K562 (cell line): ENCODE measurements around the gene NT5DC1. TPM values are rescaled to one million over a fixed set of nuclear protein-coding genes. Genes with fewer than 3 reads are reported as not detected.

Experiments used
- ATAC-seq: fragments of 200-7000 bp; cut with Tn5 transposase; 3 replicates; pipeline ENCODE4 v1.9.1; 2020; ENCODE audit warnings: moderate library complexity
- BruUV-seq: library from RNA; stranded (reverse); fragments of 400-500 nt; replicated peaks from 2 replicates; lab custom pipeline; 2021; lab: Mats Ljungman, UMichigan
- CTCF ChIA-PET: fragments of 300-600 bp; formaldehyde crosslinking; extraction: SDS; loops from one replicate; lab custom pipeline; 2021; ENCODE audit warnings: low intra/inter-chr PET ratio; lab: Yijun Ruan, JAX
- POLR2A ChIA-PET: fragments of 300-600, 350-650 bp; sonication (Branson Sonifier 250); formaldehyde crosslinking; extraction: SDS; loops from one replicate; lab custom pipeline; 2021; ENCODE audit warnings: antibody characterized with exemption, inconsistent platforms; lab: Yijun Ruan, JAX
- DNase-seq, 4 experiments: peaks; one replicate each; pipeline versions ENCODE4 v3.0.0 to v3.0.0-alpha.2; 2011 to 2018; ENCODE audit warnings: low spot score in 3 of 4, mixed read lengths in 3 of 4; ENCODE audit errors: extremely low read depth in 1 of 4
- FAIRE-seq: peaks from 2 replicates; lab custom pipeline; 2011; peaks lifted over from hg19 to GRCh38; lab: Jason Lieb, UNC
- H2AFZ ChIP-seq: 2 replicates; pipeline ENCODE4 v1.6.0; 2011; ENCODE audit warnings: low read depth, low read length, control low read depth, inconsistent platforms
- H3K27ac ChIP-seq: fragments of 200-600 bp; 3 replicates; pipeline ENCODE4 v1.8.0; 2011; ENCODE audit warnings: low read depth, mild to moderate bottlenecking, control low read depth, inconsistent platforms, low read length, moderate library complexity, mixed read lengths; ENCODE audit errors: extremely low read depth
- H3K27me3 ChIP-seq, 2 experiments: fragments of 300-600 bp in 1 of 2; 2 replicates in 1 of 2; 3 replicates in 1 of 2; pipeline versions ENCODE4 v1.6.0 to v1.8.0; 2011; ENCODE audit warnings: inconsistent platforms in 2 of 2, low read length in 2 of 2, mild to moderate bottlenecking in 1 of 2, mixed read lengths in 1 of 2, moderate library complexity in 1 of 2; ENCODE audit not compliant: control insufficient read depth in 2 of 2, insufficient read depth in 2 of 2
- H3K36me3 ChIP-seq: fragments of 300-600 bp; 3 replicates; pipeline ENCODE4 v1.8.0; 2011; ENCODE audit warnings: mild to moderate bottlenecking, low read length, inconsistent platforms; ENCODE audit not compliant: control insufficient read depth, insufficient read depth
- H3K4me1 ChIP-seq, 2 experiments: fragments of 200-600 bp in 1 of 2; replicated peaks in 1 of 2; 2 replicates in 1 of 2; 3 replicates in 1 of 2; pipeline versions ENCODE4 v1.5.1 to v1.8.0; 2011; ENCODE audit warnings: inconsistent platforms in 2 of 2, low read length in 2 of 2, mild to moderate bottlenecking in 1 of 2, mixed read lengths in 1 of 2, moderate library complexity in 1 of 2; ENCODE audit not compliant: control insufficient read depth in 2 of 2, insufficient read depth in 2 of 2
- H3K4me2 ChIP-seq: 2 replicates; pipeline ENCODE4 v1.6.1; 2011; ENCODE audit warnings: low read length, control low read depth, inconsistent platforms, mixed read lengths; ENCODE audit not compliant: insufficient read depth
- H3K4me3 ChIP-seq: fragments of 200-600 bp; sonication (generic), shearing (Covaris generic); 2 replicates; pipeline ENCODE4 v1.5.1; 2016; ENCODE audit warnings: control low read depth, inconsistent platforms
- H3K79me2 ChIP-seq: fragments of 200-600 bp; 3 replicates; pipeline ENCODE4 v1.8.0; 2011; ENCODE audit warnings: low read length, inconsistent platforms; ENCODE audit not compliant: control insufficient read depth, insufficient read depth
- H3K9ac ChIP-seq, 2 experiments: 2 replicates each; pipeline versions ENCODE4 v1.6.0 to v1.6.1; 2011; ENCODE audit warnings: low read depth in 2 of 2, low read length in 2 of 2, control low read depth in 1 of 2, inconsistent platforms in 1 of 2, mild to moderate bottlenecking in 1 of 2, mixed read lengths in 1 of 2; ENCODE audit not compliant: insufficient read depth in 1 of 2
- H3K9me1 ChIP-seq: one replicate; pipeline ENCODE4 v1.6.0; 2011; ENCODE audit warnings: inconsistent platforms, mild to moderate bottlenecking, low read length, moderate library complexity; ENCODE audit not compliant: control insufficient read depth, insufficient read depth
- H3K9me3 ChIP-seq: replicated peaks from 2 replicates; pipeline ENCODE4 v1.5.1; 2011; ENCODE audit warnings: low read depth, low read length, inconsistent platforms; ENCODE audit not compliant: control insufficient read depth, insufficient read depth
- H4K20me1 ChIP-seq: replicated peaks from 2 replicates; pipeline ENCODE4 v1.6.1; 2011; ENCODE audit warnings: low read length, inconsistent platforms, mixed read lengths; ENCODE audit not compliant: control insufficient read depth, insufficient read depth
- BCL6 ChIP-seq: fragments of 250-450 bp; sonication (Bioruptor Pico); IDR thresholded peaks from 2 replicates; pipeline ENCODE4 v1.4.0; 2020
- CTBP1 ChIP-seq: fragments of 450-650 bp; IDR thresholded peaks from 2 replicates; pipeline ENCODE4 v1.6.1; 2016; ENCODE audit warnings: borderline replicate concordance
- ESRRA ChIP-seq: fragments of 450-650 bp; IDR thresholded peaks from 2 replicates; pipeline ENCODE4 v1.6.1; 2014; ENCODE audit warnings: low read depth, mild to moderate bottlenecking, moderate library complexity, borderline replicate concordance
- FUS ChIP-seq: fragments of 200-400 bp; formaldehyde crosslinking; optimal IDR thresholded peaks from 2 replicates; pipeline ENCODE3; 2017; ENCODE audit warnings: low read depth, low read length
- GATA2 ChIP-seq: sonication (generic); formaldehyde crosslinking; IDR thresholded peaks from 2 replicates; pipeline ENCODE4 v1.4.0; 2020; ENCODE audit warnings: mild to moderate bottlenecking, missing genetic modification reagents
- HDAC1 ChIP-seq, 2 experiments: fragments of 450-650 bp; IDR thresholded peaks; 2 replicates each; pipeline ENCODE4 v1.6.1; 2016 to 2017; ENCODE audit warnings: inconsistent platforms in 1 of 2, mild to moderate bottlenecking in 1 of 2, moderate library complexity in 1 of 2
- HDAC2 ChIP-seq: fragments of 450-650 bp; IDR thresholded peaks from 2 replicates; pipeline ENCODE4 v1.6.1; 2016; ENCODE audit warnings: mild to moderate bottlenecking
- HNRNPUL1 ChIP-seq: fragments of 200-400 bp; formaldehyde crosslinking; IDR thresholded peaks from 2 replicates; pipeline ENCODE4 v1.6.1; 2017; ENCODE audit warnings: low read length
- NR1H2 ChIP-seq: sonication (generic); formaldehyde crosslinking; IDR thresholded peaks from 2 replicates; pipeline ENCODE4 v1.4.0; 2020; ENCODE audit warnings: mild to moderate bottlenecking, missing genetic modification reagents
- PHF21A ChIP-seq: fragments of 450-650 bp; IDR thresholded peaks from 2 replicates; pipeline ENCODE4 v1.6.1; 2017; ENCODE audit warnings: low read depth, borderline replicate concordance
- STAT5A ChIP-seq: IDR thresholded peaks from 2 replicates; pipeline ENCODE4 v1.6.1; 2012; ENCODE audit warnings: low read length, inconsistent platforms, borderline replicate concordance
- TEAD4 ChIP-seq, 2 experiments: sonication (generic) in 1 of 2; formaldehyde crosslinking in 1 of 2; IDR thresholded peaks; 2 replicates each; pipeline versions ENCODE4 v1.6.1 to v1.8.0; 2012 to 2022; ENCODE audit warnings: borderline replicate concordance in 1 of 2, inconsistent platforms in 1 of 2, low read length in 1 of 2, mild to moderate bottlenecking in 1 of 2, missing genetic modification reagents in 1 of 2
- ZFP30 ChIP-seq: fragments of 250-450 bp; sonication (Bioruptor Pico); IDR thresholded peaks from 2 replicates; pipeline ENCODE4 v1.8.0; 2022; ENCODE audit warnings: moderate library complexity, mild to moderate bottlenecking, inconsistent platforms, borderline replicate concordance
- ZKSCAN8 ChIP-seq: fragments of 200-800 bp; sonication (Bioruptor generic); IDR thresholded peaks from 2 replicates; pipeline ENCODE4 v1.6.1; 2016; ENCODE audit warnings: missing genetic modification characterization, missing compliant biosample characterization
- ZNF316 ChIP-seq: fragments of 450-650 bp; IDR thresholded peaks from 2 replicates; pipeline ENCODE4 v1.6.1; 2016
- ZNF384 ChIP-seq: IDR thresholded peaks from 2 replicates; pipeline ENCODE4 v1.6.1; 2012; ENCODE audit warnings: low read depth, low read length, improper control_type of control experiment
- ZNF41 ChIP-seq: fragments of 250-450 bp; sonication (Bioruptor Pico); conservative IDR thresholded peaks from 2 replicates; pipeline ENCODE4 v1.4.0; 2020; ENCODE audit warnings: mild to moderate bottlenecking
- ZNF707 ChIP-seq: fragments of 250-450 bp; sonication (Bioruptor Pico); conservative IDR thresholded peaks from 2 replicates; pipeline ENCODE4 v1.8.0; 2022; ENCODE audit warnings: inconsistent platforms, mild to moderate bottlenecking, moderate library complexity
- whole genome bisulfite sequencing: fragments of 100-300 bp; shearing (Covaris generic); methylation state at CpG from one replicate; pipeline ENCODE4 v1.1.6; 2016; ENCODE audit warnings: low coverage, mixed read lengths; ENCODE audit not compliant: insufficient coverage; ENCODE audit errors: missing lambda C conversion rate; 5-methylcytosine and 5-hydroxymethylcytosine counted together
- in situ Hi-C: fragments of 300-500 bp; cut with MboI; formaldehyde crosslinking; loops from 4 replicates; pipeline ENCODE4 v1.15.0; 2018; ENCODE audit warnings: inconsistent platforms, mixed read lengths
- intact Hi-C: fragments of 100-400 bp; cut with micrococcal nuclease; formaldehyde crosslinking; loops from 2 replicates; pipeline ENCODE4 v1.14.2; 2022
- polyA plus RNA-seq, 8 experiments: library from polyadenylated mRNA; depleted of rRNA in 4 of 8; stranded (reverse) in 5 of 8; unstranded in 3 of 8; fragments of >200 nt; fragmentation: Nextera tagmentation in 2 of 8; fragmentation: Illumina TruSeq in 1 of 8; extraction: Ambion mirVana in 2 of 8; extraction: Trizol in 1 of 8; gene quantifications; 2 replicates each; pipeline versions ENCODE4 v1.2.1 to v1.2.3, GENCODE V29; 2011 to 2014; ENCODE audit warnings: inconsistent platforms in 1 of 8, missing spikeins in 1 of 8
- total RNA-seq, 7 experiments: library from RNA; depleted of rRNA in 6 of 7; stranded (reverse); fragments of >200 nt in 6 of 7; fragmentation: Illumina TruSeq in 2 of 7; extraction: Trizol in 2 of 7; gene quantifications; 2 replicates each; pipeline versions ENCODE4 v1.2.1 to v1.2.3, GENCODE V29; 2011 to 2021; ENCODE audit warnings: low replicate concordance in 1 of 7

The NT5DC1 gene
- total and polyA plus RNA-seq, 9 of the 15 experiments (the other 6 are each of a cell fraction or from before 2014, with no cell fraction given) = 4.9 to 28.5 (median 16.3) TPM

DNA sequence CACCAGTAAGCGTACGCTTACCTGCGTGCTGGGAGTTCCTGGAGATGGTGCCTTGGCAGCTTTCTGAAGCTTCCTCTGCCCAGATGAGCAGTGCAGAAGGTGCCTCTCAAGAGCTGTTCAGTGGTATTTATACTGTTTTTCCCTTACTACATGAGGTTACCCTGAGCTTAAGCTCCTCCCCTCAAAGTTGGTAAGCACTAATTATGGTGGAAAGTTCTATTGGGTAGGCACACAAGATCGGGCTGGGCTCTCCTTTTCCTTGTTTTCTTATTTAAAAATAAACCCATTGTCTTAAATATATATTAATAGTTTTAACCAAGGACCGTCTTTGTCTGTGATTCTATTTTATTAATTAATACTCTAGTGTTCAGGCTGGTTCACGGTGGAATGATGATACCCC lies 25.4 kb downstream of the NT5DC1 start, which contains the start of gene COL10A1 (continued):
- no peak for TF ChIP-seq GATA2

DNA sequence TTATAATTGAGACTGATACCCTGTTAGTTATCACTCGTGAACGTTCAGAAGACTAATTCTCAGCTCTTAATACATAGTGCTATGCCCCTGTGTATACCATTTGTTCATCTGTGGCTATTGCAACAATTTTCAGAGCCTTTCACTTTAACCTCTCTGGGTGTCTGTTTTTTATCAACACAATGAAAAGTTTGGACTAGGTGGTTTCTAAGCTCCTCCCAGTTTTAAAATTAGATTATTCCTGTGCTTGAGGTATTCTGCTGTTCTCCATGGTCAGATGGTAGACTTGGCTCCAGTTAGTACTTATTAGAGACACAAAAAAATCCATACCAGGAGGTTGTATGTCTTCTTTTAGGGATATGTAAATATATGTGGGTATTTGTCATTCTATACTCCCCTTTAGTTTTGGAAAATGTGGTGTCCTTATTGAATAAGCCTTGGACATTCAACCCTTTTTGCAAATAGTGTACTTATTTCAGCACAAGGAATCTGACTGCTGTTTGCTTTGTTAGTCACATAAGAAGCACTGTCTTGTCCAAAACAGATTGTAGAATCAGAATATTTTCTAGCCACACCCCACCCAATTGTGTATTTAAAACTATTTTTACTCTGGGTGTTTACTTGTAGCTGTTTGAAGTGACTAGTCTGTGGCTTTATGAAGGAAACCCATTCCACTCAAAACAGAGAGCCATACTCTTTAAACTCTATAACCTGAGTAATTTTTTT lies 27.3 kb downstream of the NT5DC1 start:
- Histone ChIP-seq H3K9me1 (no peaks in the 10 kb centered on the region), H2AFZ (no peak overlapping the region), H4K20me1 (no peaks in the 10 kb centered on the region), H3K36me3 (no peaks in the 10 kb centered on the region), H3K79me2 (no peaks in the 10 kb centered on the region), H3K4me2 (no peak overlapping the region), H3K27me3 (no peaks in the 10 kb centered on the region), H3K9ac (no peak overlapping the region), H3K4me3 (no peak overlapping the region), H3K9me3 (no peaks in the 10 kb centered on the region), H3K4me1 (no peaks in the 10 kb centered on the region), H3K27ac (no peak overlapping the region)
- no TSS peak for BruUV-seq
- ChIA-PET POLR2A (interaction anchor here (1.1 kb wide), 1 partner anchor 152 kb away, joined by 3 read pairs; the partner anchor contains the start of gene TSPYL1), CTCF (no interaction called here)
- FAIRE-seq (no peak), ATAC-seq (no peak), DNase-seq (no peak)
- intact Hi-C loops = loop anchor here (5.0 kb wide), 1 partner anchor 69 kb away; no protein-coding TSS in a partner anchor
- WGBS = 54% methylated on average over 2 of the region's 2 CpGs
- no peak for TF ChIP-seq ZNF707 (CRISPR knock-in tag)
- TF ChIP-seq ESRRA = no peak
- no peak for TF ChIP-seq PHF21A
- TF ChIP-seq CTBP1 = no peak
- no peak for TF ChIP-seq ZNF384
- TF ChIP-seq ZNF316 = no peak
- no peak for TF ChIP-seq ZKSCAN8 (CRISPR knock-in tag)
- no peak for TF ChIP-seq HNRNPUL1
- TF ChIP-seq HDAC1 (IDR thresholded peaks at IDR 0.05) = no peak
- TF ChIP-seq NR1H2 (CRISPR knock-in tag) = no peak
- no peak for TF ChIP-seq ZNF41
- TF ChIP-seq ZFP30 (CRISPR knock-in tag) = no peak
- no peak for TF ChIP-seq FUS
- TF ChIP-seq TEAD4 (IDR thresholded peaks at IDR 0.05; ENCODE audit: low read length) = no peak
- TF ChIP-seq TEAD4 (CRISPR knock-in tag; IDR thresholded peaks at IDR 0.05; ENCODE audit: borderline replicate concordance) = no peak
- no peak for TF ChIP-seq HDAC2
- TF ChIP-seq STAT5A = no peak
- no peak for TF ChIP-seq BCL6 (CRISPR knock-in tag)
- in situ Hi-C loops = no loop called here
